ENCODE data around the gene MOB1B.

- TF ChIP-seq POLR2A (IDR thresholded peaks at IDR 0.05) = no peak
- TF ChIP-seq, protein P1, sequence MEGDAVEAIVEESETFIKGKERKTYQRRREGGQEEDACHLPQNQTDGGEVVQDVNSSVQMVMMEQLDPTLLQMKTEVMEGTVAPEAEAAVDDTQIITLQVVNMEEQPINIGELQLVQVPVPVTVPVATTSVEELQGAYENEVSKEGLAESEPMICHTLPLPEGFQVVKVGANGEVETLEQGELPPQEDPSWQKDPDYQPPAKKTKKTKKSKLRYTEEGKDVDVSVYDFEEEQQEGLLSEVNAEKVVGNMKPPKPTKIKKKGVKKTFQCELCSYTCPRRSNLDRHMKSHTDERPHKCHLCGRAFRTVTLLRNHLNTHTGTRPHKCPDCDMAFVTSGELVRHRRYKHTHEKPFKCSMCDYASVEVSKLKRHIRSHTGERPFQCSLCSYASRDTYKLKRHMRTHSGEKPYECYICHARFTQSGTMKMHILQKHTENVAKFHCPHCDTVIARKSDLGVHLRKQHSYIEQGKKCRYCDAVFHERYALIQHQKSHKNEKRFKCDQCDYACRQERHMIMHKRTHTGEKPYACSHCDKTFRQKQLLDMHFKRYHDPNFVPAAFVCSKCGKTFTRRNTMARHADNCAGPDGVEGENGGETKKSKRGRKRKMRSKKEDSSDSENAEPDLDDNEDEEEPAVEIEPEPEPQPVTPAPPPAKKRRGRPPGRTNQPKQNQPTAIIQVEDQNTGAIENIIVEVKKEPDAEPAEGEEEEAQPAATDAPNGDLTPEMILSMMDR (IDR thresholded peaks at IDR 0.05) = no peak
- no peak for TF ChIP-seq POLR2AphosphoS5 (IDR thresholded peaks at IDR 0.05; ENCODE audit: insufficient read depth in 1 of 2, low read depth in 1 of 2)
These were observed 35.9 kb downstream of the MOB1B start for GRCh38 chr4:70938086-70938485.

Data from vagina (tissue), 2 donors.